Liver (tissue), 3 donors: ENCODE results near the gene APBA2.

Source experiments
- EGR1 ChIP-seq, 2 donors: IDR thresholded peaks; 2 replicates each; pipeline ENCODE4 v1.6.1; 2016 to 2018; ENCODE audit warnings: antibody characterized with exemption in 2 of 2, low read depth in 2 of 2
- GABPA ChIP-seq, 2 donors: IDR thresholded peaks in 1 of 2; conservative IDR thresholded peaks in 1 of 2; 2 replicates each; pipeline ENCODE4 v1.6.1; 2016; ENCODE audit warnings: antibody characterized with exemption in 2 of 2, mild to moderate bottlenecking in 1 of 2, moderate library complexity in 1 of 2
- TAF1 ChIP-seq: conservative IDR thresholded peaks from 2 replicates; pipeline ENCODE4 v1.6.1; 2016; ENCODE audit warnings: antibody characterized with exemption, mild to moderate bottlenecking
- YY1 ChIP-seq: IDR thresholded peaks from 2 replicates; pipeline ENCODE4 v1.6.1; 2016; ENCODE audit warnings: antibody characterized with exemption, mild to moderate bottlenecking
- TF ChIP-seq, protein P1 (sequence below): fragments of 150-350 bp; IDR thresholded peaks from 2 replicates; pipeline ENCODE4 v1.5.1; 2017; ENCODE audit warnings: improper control_type of control experiment, low read depth, low read length; ENCODE audit not compliant: missing input control
- TF ChIP-seq, protein P2 (sequence below): IDR thresholded peaks from 2 replicates; pipeline ENCODE4 v1.6.1; 2016; ENCODE audit warnings: antibody characterized with exemption
- donor health status: healthy.
- donor health status: healthy.

DNA sequence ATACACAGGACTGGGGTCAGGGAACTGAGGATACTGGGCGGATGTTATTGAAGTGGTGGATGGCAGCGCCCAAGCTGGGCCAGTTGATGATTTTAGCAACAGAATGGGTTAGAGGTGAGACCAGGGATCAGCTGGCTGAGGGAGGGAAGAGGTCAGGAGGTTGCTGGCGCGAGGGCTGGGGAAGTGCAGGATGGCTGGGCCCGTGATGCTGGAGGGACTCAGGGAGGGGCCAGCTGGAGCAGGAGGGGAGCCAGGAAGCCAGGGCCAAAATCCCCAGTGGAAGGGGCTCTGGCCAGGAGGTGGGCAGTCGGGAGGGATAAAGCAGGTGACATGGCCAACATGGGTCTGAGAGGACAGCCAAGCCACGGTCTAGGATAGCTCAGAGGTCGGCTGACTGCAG is 205.9 kb downstream of the APBA2 start:
- TF ChIP-seq, protein P1, sequence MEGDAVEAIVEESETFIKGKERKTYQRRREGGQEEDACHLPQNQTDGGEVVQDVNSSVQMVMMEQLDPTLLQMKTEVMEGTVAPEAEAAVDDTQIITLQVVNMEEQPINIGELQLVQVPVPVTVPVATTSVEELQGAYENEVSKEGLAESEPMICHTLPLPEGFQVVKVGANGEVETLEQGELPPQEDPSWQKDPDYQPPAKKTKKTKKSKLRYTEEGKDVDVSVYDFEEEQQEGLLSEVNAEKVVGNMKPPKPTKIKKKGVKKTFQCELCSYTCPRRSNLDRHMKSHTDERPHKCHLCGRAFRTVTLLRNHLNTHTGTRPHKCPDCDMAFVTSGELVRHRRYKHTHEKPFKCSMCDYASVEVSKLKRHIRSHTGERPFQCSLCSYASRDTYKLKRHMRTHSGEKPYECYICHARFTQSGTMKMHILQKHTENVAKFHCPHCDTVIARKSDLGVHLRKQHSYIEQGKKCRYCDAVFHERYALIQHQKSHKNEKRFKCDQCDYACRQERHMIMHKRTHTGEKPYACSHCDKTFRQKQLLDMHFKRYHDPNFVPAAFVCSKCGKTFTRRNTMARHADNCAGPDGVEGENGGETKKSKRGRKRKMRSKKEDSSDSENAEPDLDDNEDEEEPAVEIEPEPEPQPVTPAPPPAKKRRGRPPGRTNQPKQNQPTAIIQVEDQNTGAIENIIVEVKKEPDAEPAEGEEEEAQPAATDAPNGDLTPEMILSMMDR = no peak
- TF ChIP-seq TAF1 (no peak), EGR1 (IDR thresholded peaks at IDR 0.05; ENCODE audit: low read depth in 2 of 2) (no peak), GABPA (IDR thresholded peaks at IDR 0.05 in 1 of 2, conservative IDR thresholded peaks at IDR 0.05 in 1 of 2) (no peak), YY1 (no peak)
- TF ChIP-seq, protein P2, sequence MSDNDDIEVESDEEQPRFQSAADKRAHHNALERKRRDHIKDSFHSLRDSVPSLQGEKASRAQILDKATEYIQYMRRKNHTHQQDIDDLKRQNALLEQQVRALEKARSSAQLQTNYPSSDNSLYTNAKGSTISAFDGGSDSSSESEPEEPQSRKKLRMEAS = no peak
